Putamen (tissue), 1 donor: ENCODE data around the gene MYL3.

Experiments used
- DNase-seq: peaks from one replicate; pipeline ENCODE4 v3.0.0-alpha.2; 2016; ENCODE audit warnings: low spot score

MYL3 gene

DNA sequence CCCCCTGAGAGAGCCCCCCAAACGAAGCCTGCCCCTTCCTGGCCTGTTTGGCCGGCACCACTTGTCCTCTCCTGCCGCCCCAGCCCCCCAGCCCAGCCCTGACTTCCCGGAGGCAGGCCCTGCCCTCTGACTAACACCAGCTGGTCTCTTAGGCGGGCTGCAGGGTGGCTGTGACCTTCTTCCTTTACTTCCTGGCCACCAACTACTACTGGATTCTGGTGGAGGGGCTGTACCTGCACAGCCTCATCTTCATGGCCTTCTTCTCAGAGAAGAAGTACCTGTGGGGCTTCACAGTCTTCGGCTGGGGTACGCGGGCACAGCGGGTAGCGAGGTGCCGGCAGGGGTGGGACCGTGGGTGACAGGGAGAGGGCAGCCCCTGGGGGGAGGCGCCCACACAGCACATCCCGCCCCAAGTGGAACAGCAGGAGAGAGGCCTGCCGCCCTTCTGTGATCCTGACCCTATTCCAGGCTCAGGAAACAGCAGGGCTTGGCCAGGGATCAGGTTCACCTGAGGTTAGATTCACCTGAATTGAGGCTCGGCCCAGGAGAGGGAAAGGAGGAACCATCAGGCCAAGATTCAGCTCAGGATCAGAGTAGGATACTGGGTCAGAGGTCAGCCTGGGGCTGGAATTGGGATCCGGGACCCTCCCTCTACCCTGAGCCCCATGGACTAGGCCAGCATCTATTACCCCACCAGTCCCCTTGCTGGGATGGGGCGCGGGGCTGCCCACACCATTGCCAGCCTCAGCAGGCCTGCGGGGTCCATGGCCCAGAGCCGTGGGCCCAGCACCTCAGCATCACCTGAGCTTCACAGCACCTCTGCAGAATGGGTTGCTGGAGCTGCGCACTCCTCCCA lies 36.1 kb upstream of the MYL3 start:
- no peak for DNase-seq

DNA sequence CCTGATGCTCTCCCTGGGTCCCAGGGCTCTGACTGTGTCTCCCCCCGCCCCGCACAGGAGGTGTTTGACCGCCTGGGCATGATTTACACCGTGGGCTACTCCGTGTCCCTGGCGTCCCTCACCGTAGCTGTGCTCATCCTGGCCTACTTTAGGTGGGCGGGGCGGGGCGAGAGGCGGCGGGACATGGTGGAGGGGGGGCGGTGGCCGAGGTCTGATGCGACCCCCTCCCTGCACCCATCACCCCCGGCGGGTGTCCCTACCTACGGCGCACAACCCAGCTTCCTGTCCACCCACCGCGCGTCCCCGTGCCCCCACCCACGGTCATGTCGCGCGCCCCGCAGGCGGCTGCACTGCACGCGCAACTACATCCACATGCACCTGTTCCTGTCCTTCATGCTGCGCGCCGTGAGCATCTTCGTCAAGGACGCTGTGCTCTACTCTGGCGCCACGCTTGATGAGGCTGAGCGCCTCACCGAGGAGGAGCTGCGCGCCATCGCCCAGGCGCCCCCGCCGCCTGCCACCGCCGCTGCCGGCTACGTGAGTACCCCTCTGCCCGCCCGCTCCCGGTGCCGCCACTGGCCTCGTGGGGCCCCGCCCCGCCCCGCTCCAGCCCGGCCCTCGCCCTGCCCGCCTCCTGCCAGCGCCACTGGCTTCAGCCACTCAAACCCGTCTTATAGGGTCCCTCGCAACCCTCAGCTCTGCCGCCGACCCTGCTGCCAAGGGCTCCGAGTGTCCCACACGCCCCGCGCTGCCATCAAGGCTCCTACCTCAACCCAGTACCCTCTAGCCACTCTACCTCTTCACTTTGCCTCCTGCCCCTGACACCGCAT lies 35.3 kb upstream of the MYL3 start:
- no peak for DNase-seq

DNA sequence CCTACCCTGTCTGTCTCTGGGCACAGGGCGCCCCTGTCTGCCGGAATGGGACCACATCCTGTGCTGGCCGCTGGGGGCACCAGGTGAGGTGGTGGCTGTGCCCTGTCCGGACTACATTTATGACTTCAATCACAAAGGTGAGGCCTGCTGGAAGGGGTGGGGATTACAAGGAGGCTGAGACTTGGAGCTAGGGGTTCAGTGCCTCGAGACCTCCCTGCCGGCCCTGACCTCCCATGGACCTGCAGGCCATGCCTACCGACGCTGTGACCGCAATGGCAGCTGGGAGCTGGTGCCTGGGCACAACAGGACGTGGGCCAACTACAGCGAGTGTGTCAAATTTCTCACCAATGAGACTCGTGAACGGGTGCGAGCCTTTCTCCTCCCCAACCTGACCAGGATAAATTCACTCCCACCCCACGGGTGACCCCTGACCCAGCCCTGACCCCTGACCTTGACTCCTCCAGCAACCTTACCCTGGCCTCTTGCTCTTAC lies 34.6 kb upstream of the MYL3 start:
- no peak for DNase-seq

DNA sequence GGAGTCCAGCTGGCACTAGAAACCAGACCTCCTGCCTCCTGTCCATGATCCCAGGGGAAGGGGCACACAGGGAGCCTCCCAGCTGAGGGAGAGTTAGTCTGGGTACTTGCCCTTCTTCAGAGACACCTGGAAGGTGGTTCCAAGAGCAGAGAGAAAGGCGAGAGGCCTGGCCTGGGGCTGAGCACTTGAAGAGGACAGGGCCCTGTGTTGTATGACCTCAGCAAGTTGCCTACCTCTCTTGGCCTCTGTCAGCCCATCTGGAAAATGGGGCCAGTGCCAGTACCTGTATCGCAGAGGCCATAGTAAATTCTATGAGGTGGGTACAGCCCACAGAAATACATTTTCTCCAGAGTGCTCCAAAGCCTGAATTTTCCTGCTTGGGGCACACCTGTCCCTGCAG lies 33.8 kb upstream of the MYL3 start:
- DNase-seq = no peak

DNA sequence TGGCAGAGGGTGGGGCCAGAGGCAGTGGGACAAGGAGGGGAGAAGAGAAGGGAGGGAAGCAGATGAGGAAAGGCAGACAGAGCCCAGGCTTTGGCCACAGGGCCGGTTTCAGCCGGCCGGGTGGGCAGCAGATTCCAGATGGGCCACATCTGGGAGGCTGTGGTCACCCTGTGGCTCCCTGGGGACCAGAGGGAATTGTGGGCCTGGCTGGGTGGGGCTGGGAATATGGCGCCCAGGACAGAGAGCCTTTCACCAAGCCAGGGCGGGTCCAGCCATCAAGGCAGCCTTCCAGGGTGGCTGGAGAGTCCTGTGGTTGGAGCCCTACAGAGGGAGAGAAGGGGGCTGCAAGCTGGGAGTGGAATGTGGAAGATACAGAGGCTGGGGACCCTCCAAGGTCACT lies 33.1 kb upstream of the MYL3 start:
- no peak for DNase-seq

DNA sequence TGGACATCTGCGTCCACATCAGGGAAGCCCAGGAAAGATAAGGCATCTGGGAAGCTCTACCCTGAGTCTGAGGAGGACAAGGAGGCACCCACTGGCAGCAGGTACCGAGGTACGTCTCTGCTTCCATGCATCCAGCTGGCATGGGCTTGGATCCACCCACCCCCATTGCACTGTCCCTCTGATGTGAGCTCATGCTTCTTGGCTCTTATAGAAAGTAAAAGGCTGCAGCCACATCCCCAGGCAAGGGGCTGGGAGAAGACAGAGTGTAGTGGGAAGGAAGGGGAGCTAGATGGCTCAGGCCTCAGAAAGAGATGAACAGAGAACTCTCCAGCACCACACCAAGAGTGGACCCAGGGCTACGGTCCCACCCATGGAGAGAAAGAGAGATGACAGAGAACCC lies 32.5 kb upstream of the MYL3 start:
- DNase-seq = no peak

DNA sequence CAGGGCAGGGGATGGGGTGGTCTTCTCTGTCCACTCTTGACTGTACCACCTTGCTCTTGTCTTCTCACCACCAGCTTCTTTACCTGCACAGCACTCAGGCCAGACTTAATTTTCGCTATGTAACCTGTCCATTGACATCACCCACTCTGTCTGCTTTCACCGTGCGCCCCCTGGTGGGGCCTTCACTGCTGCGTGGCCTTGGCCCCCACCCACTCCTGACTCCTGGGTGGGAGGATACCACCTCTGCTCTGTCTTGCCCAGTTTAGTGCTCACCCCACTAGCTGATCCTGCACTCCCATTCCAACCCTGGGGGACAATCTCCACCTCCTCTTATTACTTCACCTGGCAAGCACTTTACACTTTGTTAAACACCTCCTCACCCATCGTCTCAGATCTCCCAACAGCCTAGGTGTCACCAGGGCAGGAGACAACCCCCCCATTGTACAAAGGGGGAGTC lies 32.0 kb upstream of the MYL3 start:
- DNase-seq = no peak

DNA sequence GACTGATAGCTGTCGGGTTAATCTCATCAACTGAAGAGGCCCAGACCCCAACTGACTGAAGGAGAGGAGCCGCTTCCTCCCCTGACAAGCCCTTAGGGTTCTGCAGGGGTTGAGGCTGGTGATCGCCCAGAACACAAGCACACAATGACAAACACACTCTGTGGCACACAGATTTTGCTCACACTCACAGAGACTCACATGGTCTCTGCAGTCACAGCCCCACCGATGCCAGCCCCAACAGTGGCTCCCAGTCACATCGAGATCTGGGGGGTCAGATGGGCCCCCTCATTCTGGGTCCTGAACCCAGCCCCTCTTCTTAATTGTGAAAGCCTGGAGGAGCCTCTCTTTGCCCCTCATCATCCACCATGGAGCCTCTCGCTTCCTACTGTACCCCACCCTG lies 31.0 kb upstream of the MYL3 start:
- no peak for DNase-seq

DNA sequence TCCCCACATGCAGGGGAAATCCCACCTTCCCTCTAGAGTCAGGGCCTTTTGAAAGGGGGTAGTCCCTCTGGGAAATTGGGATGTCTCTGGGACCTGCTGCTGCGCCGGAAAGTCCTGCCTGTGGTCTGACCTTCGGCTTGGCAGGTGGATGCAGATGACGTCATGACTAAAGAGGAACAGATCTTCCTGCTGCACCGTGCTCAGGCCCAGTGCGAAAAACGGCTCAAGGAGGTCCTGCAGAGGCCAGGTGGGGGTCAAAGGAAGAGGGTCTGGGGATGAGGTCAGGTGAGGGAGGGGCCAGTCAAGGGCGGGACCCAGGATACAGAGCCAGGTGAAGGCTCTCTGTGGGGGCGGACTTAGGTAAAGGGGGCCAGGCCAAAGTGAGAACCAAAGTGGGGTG lies 30.5 kb upstream of the MYL3 start:
- no peak for DNase-seq

DNA sequence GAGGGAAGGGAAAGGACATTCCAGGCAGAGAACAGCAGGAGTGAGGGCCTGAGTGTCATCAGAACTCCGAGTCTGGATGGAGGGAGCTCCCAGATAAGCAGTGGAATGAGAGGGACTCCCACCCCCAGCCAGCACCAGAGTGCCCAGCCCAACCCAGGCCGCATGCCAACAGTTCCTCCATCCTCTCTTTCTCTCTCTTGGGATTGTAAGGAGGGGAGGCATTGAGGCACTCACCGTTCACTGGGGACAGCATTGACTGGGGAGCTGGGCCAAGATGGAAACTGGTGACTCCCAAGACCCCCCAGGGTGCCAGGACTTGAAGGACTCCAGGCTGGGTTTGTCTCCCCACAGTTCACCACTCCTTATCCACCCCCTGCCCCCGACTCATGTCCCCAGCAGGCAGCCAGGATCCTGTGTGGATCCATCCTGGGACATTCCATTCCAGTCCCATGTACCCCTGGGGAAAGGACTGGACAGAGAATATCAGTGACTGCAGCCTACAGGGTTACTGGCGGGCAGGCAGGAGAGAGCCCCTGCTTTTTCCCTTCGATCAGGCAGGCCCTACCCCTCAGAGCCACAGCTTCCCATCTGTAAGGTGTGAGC lies 30.0 kb upstream of the MYL3 start:
- DNase-seq = no peak

DNA sequence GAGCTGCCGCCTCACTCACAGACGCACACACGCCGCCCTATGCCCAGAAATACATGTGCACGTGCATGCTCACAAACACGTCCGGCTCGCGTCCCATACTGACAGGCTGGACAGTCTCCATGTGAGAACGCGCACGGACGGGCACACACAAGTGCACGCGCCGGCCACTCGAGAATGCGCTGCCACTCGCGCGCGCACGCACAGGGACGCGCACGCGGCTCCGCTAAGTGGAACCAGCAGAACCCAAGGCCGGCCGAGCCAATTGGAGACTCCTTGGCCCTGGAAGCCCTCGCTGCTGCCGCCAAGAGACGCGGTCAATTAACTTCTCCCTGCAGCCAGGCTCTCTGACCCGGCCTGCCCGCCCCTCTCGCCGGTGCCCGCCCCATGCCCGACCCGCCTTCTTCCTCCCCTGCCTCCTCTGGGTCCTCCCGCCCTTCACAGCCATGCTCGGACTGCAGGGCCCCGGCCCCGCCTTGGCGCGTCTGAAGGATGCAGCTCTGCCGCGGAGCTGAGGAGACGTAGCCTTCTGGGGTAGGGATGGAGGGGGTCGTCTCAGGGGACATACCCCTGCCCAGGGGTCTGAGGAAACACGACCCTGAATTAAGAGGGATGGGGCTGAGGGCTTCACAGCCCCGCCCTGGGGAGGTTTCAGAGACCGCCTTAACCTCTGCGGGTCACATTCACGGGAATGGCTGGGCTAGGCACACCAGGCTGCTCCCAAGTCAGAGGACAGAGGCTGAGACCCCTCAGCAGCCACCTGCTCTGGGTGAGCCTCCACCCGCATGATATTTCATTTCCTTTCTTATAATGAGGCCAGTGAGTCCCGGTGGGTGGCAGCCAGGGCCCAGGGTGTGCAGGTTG lies 29.3 kb upstream of the MYL3 start:
- peak; percentile 39 for DNase-seq

DNA sequence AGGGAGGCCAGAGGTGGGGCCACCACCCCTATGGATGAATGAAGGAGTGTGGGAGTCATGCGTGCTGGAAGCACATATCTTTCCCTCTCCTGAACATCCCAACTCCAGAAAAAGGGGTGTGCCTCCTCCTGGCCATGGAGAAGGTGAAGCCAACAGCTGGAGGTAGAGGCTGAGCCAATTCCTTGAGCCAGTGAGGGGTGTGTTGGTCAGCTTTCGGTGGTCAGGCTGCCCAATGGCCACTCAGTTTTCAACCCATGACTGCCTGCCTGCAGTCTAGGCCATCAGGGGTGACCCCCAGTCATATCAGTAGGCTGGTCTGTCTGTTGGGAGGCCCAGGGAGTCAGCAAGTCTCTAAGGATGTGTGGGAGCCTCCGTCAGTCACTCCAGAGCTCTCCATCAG lies 27.9 kb upstream of the MYL3 start:
- no peak for DNase-seq

DNA sequence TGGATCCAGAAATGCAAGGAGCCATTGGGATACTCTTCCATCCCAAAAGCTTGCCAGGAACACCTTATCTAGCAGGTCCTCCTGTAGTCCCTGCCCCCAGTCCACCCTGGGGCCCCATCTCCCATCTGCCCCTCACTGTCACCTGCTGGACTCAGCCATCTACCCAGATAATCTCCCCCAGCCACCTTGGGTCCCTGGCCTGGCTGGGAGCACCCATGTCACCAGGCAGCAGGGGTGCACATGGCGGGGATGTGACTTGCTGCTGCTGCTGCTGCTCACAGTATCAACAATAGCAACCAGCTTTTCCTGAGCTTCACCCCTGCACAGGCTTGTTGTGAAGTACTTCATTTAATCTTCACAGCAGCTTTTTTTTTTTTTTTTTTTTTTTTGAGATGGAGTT lies 26.9 kb upstream of the MYL3 start:
- no peak for DNase-seq

DNA sequence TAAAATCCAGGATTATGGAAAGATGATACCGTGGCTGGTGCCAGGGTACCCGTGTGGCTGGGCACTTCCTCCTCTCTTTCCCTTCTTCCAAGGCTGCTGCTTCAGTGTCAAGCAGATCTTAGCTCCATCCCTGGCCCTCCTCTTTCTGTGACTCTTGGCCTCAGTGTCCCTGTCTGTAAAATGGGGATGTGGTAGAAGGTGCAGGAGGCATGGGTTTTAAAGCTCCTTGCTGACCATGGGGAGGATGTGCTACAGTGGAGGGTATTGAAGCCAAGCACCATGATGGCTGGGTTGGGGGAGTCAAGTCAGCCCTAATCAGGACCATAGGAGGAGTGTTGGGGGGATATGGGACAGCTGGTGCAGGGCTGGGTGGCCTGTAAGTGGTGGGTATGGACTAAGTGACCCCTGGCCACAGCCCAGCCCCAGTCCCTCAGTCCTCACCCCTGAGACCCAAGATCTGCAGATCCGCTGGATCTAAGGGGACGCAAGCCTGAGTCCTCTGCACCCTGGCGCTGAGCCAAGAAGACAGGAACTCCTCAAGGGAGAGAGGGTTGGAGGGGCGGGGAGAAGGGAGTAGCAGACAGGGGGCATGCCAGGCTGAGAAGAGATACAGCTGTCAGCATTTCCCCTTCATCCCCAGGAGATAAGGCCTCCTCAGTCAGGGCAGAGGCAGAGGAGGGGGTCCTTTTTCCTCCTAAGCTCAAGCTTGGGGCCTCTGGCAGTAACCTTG lies 26.3 kb upstream of the MYL3 start:
- no peak for DNase-seq

DNA sequence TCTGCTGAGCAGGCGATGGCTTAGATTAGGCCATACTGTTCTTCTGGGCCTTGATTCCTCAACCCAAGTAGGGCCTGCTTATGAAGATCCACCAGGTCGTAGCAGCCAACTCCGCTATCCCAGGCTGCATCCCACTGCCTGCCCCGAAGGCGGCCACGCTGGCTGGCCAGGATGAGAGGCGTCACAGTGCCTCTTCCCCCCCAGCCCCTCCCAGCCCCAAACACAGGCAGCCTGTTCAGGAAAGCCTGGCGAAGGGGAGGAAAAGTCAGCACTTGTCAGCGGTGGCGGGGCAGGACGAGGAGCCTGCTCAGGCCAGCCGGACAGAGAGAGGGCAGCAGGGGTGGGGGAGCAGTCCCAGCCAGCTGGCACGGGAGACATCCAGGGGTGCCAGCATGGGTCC lies 25.5 kb upstream of the MYL3 start:
- DNase-seq = no peak

DNA sequence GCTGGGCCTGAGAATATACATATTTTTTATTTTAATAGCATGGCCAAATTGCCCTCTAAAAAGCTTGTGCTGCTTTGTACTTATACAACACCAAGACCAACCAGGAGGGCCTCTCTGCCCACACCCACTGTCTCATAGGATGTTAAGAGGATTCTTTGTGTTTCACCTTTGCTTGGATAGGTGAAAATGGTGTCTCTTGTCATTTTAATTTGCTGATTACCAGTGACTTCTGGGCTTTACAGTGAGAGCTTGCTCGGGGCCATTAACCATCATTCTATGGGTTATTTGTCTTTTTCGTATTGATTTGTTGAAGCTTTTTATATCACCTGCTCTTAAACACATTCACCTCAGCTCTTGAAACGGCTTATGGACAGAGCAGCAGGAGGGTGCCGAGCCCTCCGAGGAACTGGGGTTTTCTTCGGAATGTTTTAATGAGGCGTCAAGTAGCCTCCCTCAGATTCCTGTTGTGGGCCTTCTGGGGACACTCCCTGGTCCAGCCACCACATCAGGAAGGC lies 24.8 kb upstream of the MYL3 start:
- DNase-seq = no peak

DNA sequence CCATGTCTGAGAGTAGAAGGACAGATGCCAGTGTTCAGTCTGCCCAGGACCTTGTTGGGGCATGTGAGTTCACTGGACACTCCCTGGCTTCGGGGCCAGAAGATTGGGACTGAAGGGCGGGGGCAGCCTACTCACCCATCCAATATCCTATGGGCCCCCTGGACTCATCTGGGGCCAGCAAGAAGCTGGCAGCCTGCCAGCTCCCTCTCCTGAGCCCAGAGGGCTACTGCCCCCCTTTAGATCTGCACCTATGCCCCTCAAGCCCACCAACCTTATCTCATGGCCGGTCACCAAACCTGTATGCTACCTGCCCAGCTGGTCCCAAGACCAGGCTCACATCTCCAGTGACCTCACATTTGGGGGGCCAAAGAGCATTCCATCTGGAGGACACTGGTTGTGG lies 22.4 kb upstream of the MYL3 start:
- DNase-seq = no peak

DNA sequence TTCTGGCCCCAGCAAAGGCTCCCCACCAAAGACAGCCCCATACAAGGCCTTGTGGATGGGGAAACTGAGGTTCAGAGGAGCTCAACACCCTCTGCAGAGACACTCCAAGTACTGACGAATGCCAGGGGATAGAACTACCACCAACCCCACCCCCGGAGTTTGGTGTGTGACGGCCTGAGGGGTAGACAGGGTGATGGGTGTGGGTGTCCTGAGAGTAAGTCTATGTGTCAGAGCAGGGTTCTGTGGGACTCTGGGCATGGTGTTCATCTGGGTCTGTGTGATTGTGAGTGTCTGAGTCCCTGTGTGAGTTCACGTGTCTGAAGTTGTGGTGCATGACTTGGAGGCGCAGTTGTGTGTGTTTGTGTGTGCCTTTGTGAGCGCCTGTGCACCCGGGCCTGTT lies 21.7 kb upstream of the MYL3 start:
- no peak for DNase-seq

DNA sequence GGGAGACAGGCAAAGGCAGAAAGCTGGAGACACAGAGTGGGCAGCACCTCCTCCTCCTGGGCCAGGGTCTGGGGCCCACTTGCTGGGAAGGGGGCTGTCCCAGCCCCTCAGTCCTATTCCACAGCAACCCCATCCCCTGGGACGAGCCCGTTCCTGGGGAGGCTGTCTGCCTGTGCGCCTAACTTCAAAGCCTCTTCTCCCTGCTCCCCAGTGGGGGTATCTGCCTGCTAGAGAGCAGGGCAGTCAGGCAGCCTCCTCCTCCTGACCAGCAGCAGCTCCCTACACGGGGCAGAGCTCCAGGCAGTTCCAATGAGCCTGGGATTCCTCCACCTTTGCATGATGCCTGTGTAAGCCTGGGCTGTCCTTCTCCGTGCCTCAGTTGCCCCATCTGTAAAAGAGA lies 21.2 kb upstream of the MYL3 start:
- no peak for DNase-seq

DNA sequence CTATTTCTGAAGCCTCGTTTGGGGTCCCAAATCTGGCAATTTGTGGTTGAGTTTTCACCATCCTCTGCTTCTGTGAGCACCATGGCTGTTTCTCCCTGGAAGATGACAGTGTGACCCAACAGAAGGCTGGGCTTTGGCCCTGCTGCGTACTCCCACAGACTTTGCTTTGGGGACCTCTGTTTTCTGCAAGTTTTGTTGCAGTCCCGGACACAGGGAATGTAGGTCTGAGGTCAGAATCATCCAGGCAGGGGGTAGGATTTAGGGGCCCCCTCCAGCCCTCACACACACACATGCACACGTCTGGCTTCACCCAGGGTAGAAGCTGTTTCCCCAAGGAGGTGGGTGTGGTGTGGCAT lies 20.6 kb upstream of the MYL3 start:
- no peak for DNase-seq
